GM21786 (cell line): ENCODE results near the gene RASA4.
"Not testable (repeated sequence)": the region's sequence is repeated elsewhere in the genome, so short reads cannot be mapped to it uniquely, and the experiment has no call there.

Experiments used
- ATAC-seq: cut with Tn5 transposase; IDR thresholded peaks from one replicate; pipeline ENCODE4 v1.9.1; 2021; ENCODE audit not compliant: unreplicated experiment

RASA4 gene

DNA sequence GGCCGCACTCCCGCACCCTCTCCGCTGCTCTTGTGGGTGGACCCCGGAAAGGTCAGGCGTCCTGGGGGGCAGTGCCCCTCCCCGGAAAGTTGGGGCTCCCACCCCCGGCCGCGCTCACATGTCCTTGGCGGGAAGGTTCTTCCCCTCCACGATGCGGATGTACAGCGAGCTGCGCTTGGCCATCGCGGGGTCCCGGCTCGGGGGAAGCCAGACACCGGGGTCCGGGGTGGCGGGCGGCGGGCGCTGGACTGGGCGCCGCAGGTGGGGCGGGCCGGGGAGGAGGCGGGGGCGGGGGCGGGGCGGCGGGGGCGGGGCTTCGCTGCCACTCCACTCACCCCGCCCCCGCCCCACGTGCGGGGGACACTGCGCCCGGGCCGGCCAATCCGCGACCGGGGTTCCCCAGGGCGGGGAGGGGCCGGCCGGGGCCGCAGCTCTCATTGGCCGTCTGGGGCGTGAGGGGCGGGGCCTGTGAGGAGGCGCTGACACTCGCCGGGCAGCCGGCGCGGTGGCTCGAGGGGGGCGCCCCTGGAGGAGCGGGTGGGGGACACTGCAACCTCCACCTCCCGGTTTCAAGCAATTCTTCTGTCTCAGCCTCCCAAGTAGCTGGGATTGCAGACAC lies at the start of gene RASA4:
Gene RASA4 (minus strand): TSS at position 250 of the 619 bp plus-strand sequence. CDS start 67 bp downstream, at position 183.
- ATAC-seq = peak; percentile 54

DNA sequence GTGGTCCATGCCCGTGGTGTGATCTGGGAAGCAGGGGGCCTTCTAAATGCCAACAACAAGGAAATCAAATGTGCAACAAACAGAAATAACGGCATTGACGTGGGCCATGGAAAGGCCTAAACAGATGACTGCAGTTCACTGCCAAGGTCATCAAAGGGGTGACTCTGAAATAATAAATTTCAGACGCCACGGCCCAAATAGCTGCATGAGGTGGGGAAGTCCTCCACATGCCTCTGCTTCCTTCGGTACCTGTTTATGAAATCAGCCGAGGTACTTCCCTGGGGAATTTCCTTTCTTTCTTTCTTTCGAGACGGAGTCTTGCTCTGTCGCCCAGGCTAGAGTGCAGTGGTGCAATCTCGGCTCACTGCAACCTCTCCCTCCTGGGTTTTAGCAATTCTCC lies 48.2 kb upstream of the RASA4 start:
- ATAC-seq = not testable (repeated sequence)

DNA sequence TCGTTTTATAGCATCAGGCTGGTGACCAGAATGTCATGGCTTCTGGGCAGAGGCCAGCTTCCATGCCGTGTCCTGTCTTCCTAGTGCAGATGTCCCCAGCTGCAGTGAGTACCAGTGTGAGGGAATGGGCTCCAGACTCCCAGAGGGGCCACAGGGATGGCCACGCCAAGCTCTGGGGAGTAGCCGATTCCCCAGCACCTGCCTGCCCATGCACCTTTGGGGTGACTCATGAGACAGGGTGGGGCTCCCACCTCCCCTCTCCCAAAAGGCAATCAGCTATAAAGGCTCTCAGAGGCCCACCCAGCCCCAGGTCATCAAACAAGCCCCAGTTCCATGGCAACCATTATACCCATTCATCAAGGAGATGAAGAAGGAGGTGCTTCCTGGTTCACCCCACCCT lies 33.4 kb upstream of the RASA4 start, which contains the start of gene SPDYE2B:
Gene SPDYE2B (plus strand): TSS at position 396 of the 400 bp plus-strand sequence. CDS start 2,030 bp downstream, outside the sequence.
- ATAC-seq = not testable (repeated sequence)

DNA sequence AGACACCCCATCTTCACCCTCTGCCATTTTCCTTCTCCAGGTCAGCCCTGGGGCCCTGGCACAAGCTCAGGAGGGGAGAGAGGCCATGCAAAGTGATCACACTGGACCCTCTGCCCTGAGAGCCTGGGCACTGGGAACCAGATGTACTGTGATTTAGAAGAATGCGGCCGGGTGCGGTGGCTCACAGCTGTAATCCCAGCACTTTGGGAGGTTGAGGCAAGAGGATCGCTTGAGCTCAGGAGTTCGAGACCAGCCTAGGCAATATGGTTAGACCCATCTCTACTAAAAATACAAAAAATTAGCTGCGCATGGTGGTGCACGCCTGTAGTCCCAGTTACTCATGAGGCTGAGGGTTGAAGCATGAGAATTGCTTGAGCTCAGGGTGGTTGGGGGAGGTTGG lies 31.3 kb upstream of the RASA4 start:
- not testable (repeated sequence) for ATAC-seq

DNA sequence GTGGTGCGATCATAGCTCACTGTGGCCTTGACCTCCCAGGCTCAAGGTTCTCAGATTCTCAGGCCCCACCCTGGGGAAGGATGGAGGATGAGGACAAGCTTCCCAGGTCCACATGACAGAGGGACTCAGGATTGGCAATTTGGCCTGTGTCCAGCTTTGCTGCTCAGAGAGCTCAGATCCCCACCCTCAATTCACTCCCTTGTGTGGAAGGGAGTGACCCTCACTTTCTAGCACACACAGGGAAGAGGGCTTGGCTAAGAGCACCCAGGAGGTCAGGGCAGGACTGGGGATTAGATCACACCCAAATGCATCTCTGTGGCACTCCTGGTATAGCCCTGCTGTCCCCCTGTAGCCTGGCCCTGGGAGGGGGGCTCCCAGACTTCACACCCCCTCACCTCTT lies 26.8 kb upstream of the RASA4 start:
- not testable (repeated sequence) for ATAC-seq

DNA sequence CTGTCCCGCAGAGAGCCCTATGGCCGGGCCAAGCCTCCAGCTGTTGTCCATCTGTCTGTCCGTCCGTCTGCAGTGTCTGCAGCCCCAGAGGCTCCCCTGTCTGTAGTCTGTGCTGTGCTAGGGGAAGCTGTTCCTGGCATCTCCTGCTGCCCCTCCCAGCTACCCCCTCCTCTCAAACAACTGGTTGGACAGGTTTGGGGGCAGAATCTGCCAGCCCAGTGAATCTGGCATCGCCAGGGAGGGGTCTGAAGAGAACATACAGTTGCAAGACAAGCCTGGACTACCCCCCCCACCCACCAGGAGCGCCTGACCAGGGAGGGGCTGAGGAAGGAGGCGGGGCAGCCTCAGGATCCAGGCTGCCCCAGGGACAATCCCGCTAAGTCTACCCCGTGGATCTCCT lies 26.1 kb upstream of the RASA4 start, which contains the start of gene UPK3BL1:
Gene UPK3BL1 (minus strand): TSS at position 101 of the 400 bp plus-strand sequence. CDS start 50 bp downstream, at position 51.
- not testable (repeated sequence) for ATAC-seq

DNA sequence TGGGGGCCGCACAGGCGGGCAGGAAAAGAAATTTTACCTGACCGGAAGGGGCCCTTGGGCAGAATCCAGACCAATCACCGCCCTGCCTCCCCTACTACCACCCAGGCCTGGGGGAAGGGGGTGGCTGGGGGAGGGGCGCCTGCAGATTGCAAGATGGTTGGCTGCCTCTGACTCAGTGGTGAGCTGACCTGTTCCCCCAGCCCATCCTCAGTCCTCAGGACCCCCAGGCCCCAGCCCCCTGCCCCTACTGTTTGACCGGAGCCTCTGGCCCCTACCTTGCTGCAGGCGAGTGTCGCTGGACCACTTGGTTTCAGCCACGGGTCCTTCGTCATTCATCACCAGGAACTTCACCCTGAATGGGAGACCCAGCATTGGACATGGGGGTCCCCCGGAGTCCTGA lies 22.3 kb upstream of the RASA4 start:
- ATAC-seq = peak; percentile 1

DNA sequence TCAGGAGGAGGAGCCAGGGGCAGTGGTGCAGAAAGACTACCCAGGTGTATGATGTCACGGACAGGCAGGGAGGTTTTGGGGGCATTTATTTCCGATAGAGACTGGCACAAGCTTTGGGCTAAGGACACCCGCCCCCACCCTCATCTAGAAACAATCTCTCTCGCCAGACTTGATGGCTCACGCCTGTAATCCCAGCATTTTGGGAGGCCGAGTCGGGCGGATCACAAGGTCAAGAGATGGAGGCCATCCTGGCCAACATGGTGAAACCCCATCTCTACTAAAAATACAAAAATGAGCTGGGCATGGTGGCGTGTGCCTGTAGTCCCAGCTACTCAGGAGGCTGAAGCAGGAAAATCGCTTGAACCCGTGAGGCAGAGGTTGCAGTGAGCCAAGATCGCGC lies 20.4 kb upstream of the RASA4 start:
- ATAC-seq = not testable (repeated sequence)

DNA sequence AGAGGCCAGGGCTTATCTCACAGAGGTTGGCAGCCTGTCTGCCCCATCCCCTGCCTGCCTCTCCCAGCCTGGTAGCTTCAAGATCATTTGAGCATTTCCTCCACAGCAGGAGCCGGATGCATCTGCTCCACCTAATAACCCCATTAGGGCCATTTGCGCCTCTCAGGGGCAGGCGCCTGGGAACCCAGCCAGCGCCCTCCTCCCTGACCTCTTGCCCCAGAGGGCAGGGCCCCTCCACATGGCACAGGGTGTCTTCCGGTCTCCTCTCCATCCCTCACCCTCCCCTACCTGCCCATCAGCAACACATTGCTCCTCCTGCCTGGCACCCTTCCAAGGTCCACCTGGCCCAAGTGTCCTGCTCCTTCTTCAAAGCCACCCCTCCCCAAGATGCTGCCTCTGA lies 18.8 kb upstream of the RASA4 start:
- ATAC-seq = not testable (repeated sequence)

DNA sequence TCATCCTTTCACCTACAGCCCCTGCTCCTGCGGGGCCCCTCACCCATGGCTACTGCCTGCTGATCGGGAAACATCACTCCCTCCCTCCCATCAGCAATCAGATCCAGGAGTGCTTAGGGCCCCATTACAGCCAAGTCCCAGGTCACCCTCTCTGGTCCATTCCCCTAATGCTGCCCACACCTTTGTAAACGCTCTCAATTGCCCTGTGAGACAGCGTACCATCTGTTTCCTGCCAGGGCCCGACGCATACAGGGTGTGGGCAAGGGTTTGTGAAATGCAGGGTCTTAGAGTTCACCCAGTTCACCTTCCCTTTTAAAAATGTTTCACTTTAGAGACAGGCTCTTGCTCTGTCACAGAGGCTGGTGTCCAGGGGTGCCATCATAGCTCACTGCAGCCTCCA lies 17.7 kb upstream of the RASA4 start:
- ATAC-seq = not testable (repeated sequence)

DNA sequence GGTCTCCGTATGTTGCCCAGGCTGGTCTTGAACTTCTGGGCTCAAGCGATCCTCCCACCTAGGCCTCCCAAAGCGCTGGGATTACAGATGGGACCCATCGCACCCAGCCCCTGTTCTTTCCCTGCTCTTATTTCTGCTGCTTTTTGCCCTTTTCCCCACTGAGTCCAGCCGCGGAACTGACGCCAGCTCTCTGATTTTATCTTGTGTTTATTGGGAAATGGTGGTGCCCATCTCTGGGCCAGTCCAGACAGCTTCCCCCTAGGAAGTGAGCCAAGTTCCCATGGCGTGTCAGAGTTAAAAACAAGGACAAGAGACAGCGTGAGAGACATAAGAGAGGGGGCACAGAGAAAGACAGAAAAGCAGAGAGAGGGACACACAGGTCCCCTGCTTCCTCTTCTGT lies 14.1 kb upstream of the RASA4 start:
- not testable (repeated sequence) for ATAC-seq

DNA sequence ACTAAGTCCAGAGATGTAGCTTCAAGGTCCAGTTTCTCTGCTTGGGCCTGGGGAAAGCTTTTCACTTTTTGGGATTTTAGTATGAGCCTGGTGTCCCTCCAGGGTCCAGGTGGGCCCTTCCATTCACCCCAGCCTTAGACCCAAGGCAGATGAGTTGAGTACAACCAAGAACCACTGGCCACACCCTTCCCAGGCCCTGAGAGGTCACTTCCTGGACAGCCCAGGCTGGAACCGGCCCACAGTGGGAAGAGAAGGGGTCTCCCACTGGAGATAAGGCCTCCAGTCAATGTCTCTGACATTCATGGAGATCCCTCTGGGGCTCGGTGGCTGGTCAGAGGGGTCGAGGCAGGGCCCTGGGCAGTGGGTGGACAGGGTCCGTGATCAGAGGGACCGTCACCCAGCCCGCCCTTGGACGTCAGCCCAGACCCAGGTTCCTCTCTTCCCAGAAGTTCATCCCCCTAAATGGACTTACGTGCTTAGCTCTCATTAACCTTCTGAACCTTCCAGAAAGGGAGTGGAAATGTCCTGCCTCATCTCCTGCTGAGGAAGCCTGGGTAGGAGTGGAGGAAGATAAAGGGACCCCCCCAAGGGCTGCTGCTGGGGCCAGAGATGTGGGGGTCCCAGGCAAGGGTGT lies 10.8 kb upstream of the RASA4 start:
- not testable (repeated sequence) for ATAC-seq

DNA sequence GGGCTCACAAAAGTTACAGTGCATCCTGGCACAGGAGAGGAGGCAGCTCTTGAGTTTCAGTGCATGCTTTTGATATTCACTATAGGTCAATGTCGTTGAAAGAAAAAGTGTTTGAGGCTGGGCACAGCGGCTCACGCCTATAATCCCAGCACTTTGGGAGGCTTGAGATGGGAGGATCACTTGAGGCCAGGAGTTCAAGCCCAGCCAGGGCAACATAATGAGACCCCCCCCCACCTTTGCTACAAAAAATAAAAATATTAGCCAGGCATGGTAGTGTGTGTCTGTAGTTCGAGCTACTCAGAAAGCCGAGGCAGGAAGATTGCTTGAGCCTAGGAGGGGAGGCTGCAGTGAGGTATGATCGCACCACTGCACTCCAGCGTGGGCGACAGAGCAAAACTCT lies 1.6 kb upstream of the RASA4 start:
- ATAC-seq = not testable (repeated sequence)

DNA sequence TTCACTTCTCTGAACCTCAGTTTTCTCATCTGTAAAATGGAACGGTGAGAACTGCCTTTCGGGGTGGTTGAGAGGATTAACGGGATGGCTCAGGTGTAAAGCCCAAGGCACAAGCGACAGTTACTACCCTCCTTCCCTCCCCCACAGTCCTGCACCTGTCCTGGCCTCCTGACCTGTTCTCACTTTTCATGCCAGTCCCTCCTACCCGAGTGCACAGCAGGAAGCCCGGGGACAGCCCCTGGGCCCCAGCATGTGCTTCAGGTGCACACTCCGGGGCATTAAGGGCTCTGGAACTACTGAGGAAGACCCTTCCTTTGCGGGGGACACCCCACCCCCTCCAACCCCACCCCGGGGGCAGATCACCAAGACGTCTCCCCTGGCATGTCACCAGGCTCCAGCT lies 626 bp downstream of the RASA4 start:
- not testable (repeated sequence) for ATAC-seq

DNA sequence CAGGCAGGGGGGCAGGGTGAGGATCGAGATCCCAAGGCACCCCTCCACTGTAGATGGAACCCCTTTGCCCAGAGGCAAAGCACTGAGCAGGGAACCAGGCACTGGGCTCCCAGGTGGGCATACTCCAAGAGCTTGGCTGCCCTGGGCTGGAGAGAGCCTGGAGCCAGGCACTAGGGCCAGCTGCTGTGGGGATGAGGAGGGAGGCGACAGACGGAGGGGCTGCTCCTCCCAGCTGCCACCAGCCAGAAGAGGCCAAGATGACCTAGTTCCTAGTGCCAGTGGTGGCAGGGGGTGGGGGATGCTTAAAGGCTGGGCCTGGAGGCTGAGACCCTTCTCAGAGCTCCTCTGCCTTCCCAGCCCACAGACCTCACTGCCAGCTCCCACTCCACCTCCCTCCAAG lies 1.7 kb downstream of the RASA4 start:
- ATAC-seq = not testable (repeated sequence)

DNA sequence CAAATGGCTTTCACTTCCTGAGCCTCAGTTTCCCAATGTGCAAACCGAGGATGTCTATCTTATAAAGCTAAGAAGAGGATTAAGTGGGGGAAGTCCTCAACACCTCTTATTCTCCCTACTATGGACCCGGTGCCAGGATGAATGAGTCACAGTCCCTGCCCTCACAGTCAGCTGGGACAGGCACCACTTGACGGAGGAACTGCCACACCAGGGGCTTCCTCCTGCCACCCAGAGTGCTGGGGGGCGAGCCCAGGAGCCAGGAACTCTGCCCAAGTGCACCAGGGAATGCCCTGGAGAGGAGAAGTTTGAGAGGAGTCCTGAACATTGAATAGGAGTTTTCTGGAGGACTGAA lies 2.2 kb downstream of the RASA4 start:
- peak; percentile 24 for ATAC-seq

DNA sequence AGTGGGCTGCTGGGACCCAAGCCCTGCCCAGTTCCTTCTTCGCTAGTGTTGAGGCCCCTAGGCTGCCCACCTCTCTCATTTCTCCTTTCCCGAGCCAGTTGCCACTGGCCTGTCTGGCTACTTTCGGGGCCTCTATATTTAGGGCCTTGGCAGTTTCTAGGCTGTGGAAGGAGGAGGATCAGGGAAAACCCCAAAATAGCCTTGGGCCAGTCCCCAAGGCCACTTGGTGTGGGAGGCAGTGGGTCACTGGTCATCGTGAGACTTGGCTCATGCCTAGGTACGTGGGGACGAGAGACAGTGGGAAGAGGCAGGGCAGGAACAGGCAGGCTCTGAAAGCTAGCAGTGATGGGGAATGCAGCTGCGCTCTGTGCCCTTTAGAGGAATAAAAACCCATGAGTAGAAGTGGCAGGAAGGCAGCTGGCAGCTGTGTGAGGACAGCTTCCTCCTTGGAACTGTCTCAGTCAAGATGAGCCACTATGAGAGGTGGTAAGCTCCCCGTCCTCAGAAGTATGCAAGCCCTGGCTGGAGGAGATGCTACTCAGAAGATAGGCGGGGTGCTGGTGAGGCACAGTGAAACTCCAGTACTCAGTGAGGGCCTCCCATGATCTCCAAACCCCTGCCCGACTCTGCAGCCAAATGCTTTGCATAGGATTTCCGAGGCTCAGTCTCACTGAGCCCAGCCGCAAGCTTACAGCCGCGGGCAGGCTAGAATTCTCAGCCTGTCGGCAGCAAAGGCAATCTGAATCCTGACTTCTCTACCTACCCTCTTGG lies 2.8 kb downstream of the RASA4 start:
- ATAC-seq = peak; percentile 59

DNA sequence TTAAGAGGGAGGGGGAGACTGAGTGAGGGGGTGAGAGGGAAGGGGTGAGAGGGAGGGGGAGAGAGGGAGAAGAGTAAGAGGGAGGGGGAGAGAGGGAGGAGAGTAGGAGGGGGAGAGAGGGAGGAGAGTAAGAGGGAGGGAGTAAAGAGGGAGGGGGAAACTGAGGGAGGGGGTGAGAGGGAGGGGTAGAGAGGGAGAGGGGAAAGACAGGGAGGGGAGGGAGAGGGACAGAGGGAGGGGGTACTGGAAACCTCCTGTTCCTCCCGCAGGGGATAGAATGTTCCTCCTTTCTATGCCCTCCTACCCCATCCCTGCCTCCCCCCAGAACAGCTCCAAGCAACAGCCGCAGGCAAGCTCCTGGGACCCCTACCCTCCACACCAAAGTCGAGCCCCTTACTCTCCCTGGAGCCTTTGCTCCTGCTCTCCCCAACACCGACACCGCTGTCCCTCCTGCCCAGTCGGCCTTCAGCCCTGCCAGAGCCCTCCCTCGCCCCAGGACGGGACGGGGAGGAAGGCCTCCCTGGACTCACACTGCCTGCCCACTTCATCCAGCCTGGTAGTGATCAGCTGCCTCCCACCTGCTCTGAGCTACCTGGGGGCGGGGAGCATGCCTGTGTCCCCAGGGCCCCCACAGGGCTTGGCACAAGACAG lies 4.8 kb downstream of the RASA4 start:
- ATAC-seq = not testable (repeated sequence)

DNA sequence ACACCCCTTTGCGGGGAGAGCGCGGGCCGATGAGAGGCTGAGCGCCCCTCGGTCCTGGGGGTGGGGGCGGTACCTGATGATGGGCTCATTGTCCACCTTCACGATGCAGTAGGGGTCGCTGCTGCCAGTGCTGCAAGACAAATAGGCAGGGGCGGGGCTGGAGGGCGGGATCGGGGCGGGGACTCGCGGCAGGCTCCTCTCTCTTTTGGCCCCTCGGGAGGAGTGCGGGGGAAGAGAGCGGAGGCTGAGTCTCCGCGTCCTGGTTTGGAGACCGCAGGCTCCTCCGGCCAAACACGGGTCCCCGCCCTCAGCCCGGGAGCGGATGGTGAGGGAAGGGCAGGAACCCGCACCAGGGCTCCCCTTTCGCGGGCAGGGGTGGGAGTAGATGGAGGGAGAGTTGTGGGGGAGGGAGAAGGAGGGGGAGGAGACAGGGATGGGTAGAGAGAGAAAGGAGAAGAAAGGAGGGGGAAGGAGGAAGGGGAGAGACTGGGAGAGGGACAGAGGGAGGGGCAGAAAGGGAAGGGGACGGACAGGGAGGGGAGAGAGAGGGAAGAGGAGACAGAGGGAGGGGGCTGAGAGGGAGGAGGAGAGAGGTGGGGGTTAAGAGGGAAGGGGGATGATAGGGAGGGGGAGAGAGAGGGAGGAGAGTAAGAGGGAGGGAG lies 5.4 kb downstream of the RASA4 start:
- ATAC-seq = peak; percentile 39

DNA sequence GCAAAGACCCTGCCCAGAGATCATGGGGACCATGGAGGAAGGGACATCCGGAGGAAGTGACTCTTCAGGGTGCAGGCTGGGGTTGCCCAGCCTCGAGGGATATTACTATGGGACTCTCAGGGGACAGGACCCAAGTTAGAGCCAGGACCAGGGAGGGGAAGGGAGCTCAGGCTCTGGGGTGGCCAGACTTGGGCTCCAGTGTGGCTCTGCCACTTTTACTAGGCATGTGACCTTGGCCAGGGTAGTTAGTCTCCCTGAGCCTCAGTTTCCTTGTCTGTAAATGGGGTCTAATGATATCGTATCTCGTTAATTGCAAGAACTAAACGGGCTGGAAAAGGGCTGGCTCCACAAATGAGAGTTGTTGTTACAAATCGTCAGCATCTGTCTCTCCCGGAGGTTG lies 6.1 kb downstream of the RASA4 start:
- not testable (repeated sequence) for ATAC-seq

DNA sequence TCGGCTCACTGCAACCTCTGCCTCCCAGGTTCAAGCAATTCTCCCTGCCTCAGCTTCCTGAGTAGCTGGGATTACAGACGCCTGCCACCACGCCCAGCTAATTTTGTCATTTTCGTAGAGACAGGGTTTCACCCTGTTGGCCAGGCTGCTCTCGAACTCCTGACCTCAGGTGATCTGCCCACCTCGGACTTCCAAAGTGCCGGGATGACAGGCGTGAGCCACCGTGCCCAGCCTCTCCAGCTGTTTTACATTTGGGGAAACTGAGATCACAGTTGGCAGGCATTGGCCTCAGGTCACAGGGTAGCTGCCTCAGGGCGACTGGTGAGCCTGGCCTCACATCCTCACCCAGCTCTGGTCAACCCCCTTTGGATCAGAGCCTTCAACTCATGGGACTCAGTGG lies 6.8 kb downstream of the RASA4 start:
- not testable (repeated sequence) for ATAC-seq
